H9 (cell line): Measurements from ENCODE around the gene CLEC14A. TPM values are rescaled to one million over a fixed set of nuclear protein-coding genes. Genes with fewer than 3 reads are reported as not detected.

Experiments
- DNase-seq: peaks from one replicate; pipeline ENCODE4 v3.0.0-alpha.2; 2017
- H2AFZ ChIP-seq: one replicate; pipeline ENCODE4 v1.6.1; 2013; ENCODE audit warnings: mild to moderate bottlenecking, low read length, control low read depth, moderate library complexity
- H2AK5ac ChIP-seq: 2 replicates; pipeline ENCODE4 v1.6.1; 2013; ENCODE audit warnings: low read length, control low read depth, mixed read lengths; ENCODE audit not compliant: insufficient read length
- H2BK120ac ChIP-seq: one replicate; pipeline ENCODE4 v1.6.1; 2013; ENCODE audit warnings: low read depth, mild to moderate bottlenecking, low read length, control low read depth, inconsistent platforms; ENCODE audit not compliant: poor library complexity, severe bottlenecking
- H2BK12ac ChIP-seq: 2 replicates; pipeline ENCODE4 v1.6.1; 2013; ENCODE audit warnings: low read length, control low read depth, mixed read lengths, low read depth; ENCODE audit not compliant: insufficient read length
- H2BK15ac ChIP-seq: 2 replicates; pipeline ENCODE4 v1.6.1; 2013; ENCODE audit warnings: low read depth, low read length, control low read depth
- H2BK20ac ChIP-seq: one replicate; pipeline ENCODE4 v1.6.1; 2013; ENCODE audit warnings: low read depth, mild to moderate bottlenecking, low read length, control low read depth, inconsistent platforms; ENCODE audit not compliant: poor library complexity, severe bottlenecking
- H2BK5ac ChIP-seq: 2 replicates; pipeline ENCODE4 v1.6.1; 2013; ENCODE audit warnings: low read length, control low read depth, mixed read lengths; ENCODE audit not compliant: insufficient read length
- H3K14ac ChIP-seq: 2 replicates; pipeline ENCODE4 v1.6.1; 2013; ENCODE audit warnings: low read length, control low read depth; ENCODE audit not compliant: insufficient read depth
- H3K18ac ChIP-seq: 2 replicates; pipeline ENCODE4 v1.6.1; 2013; ENCODE audit warnings: low read depth, mild to moderate bottlenecking, mixed read lengths, low read length, control low read depth; ENCODE audit not compliant: insufficient read length
- H3K23ac ChIP-seq: 2 replicates; pipeline ENCODE4 v1.6.1; 2013; ENCODE audit warnings: low read length, control low read depth, mixed read lengths, low read depth; ENCODE audit not compliant: insufficient read length
- H3K23me2 ChIP-seq: 2 replicates; pipeline ENCODE4 v1.6.1; 2013; ENCODE audit warnings: low read depth, mild to moderate bottlenecking, mixed read lengths, low read length, control low read depth; ENCODE audit not compliant: insufficient read length, poor library complexity, severe bottlenecking
- H3K27ac ChIP-seq: 2 replicates; pipeline ENCODE4 v1.5.1; 2013; ENCODE audit warnings: low read length, control low read depth, mixed read lengths, low read depth; ENCODE audit not compliant: insufficient read length
- H3K27me3 ChIP-seq: 2 replicates; pipeline ENCODE4 v1.6.1; 2013; ENCODE audit warnings: low read length, control low read depth, inconsistent platforms; ENCODE audit not compliant: insufficient read depth
- H3K4ac ChIP-seq: 2 replicates; pipeline ENCODE4 v1.6.1; 2013; ENCODE audit warnings: low read depth, mild to moderate bottlenecking, control low read depth, inconsistent platforms, low read length, moderate library complexity
- H3K4me1 ChIP-seq: 2 replicates; pipeline ENCODE4 v1.6.1; 2013; ENCODE audit warnings: low read length, control low read depth, inconsistent platforms; ENCODE audit not compliant: insufficient read depth
- H3K4me2 ChIP-seq: 2 replicates; pipeline ENCODE4 v1.6.1; 2013; ENCODE audit warnings: low read length, control low read depth, mixed read lengths; ENCODE audit not compliant: insufficient read length, insufficient read depth
- H3K56ac ChIP-seq: 2 replicates; pipeline ENCODE4 v1.6.1; 2013; ENCODE audit warnings: low read depth, mild to moderate bottlenecking, mixed read lengths, low read length, control low read depth; ENCODE audit not compliant: insufficient read length
- H3K79me1 ChIP-seq: 2 replicates; pipeline ENCODE4 v1.6.1; 2013; ENCODE audit warnings: low read depth, mild to moderate bottlenecking, moderate library complexity, low read length, control low read depth, inconsistent platforms; ENCODE audit not compliant: insufficient read depth, poor library complexity, severe bottlenecking
- H3K79me2 ChIP-seq: 2 replicates; pipeline ENCODE4 v1.6.1; 2013; ENCODE audit warnings: low read length, control low read depth, inconsistent platforms; ENCODE audit not compliant: insufficient read depth
- H3K9ac ChIP-seq: 2 replicates; pipeline ENCODE4 v1.6.1; 2013; ENCODE audit warnings: low read length, control low read depth, mixed read lengths; ENCODE audit not compliant: insufficient read length; ENCODE audit errors: extremely low read depth
- H3K9me3 ChIP-seq: one replicate; pipeline ENCODE4 v1.6.1; 2013; ENCODE audit warnings: low read depth, low read length, inconsistent platforms; ENCODE audit not compliant: control insufficient read depth
- H3T11ph ChIP-seq: one replicate; pipeline ENCODE4 v1.6.1; 2013; ENCODE audit warnings: mild to moderate bottlenecking, low read length, control low read depth, inconsistent platforms
- H4K20me1 ChIP-seq: one replicate; pipeline ENCODE4 v1.6.1; 2013; ENCODE audit not compliant: control insufficient read depth, insufficient read length, insufficient read depth
- H4K5ac ChIP-seq: 2 replicates; pipeline ENCODE4 v1.6.1; 2013; ENCODE audit warnings: low read depth, mild to moderate bottlenecking, mixed read lengths, low read length, control low read depth; ENCODE audit not compliant: insufficient read length
- H4K8ac ChIP-seq: replicated peaks from 2 replicates; pipeline ENCODE4 v1.6.1; 2013; ENCODE audit warnings: low read length, control low read depth, mixed read lengths, low read depth; ENCODE audit not compliant: insufficient read length
- H4K91ac ChIP-seq: 2 replicates; pipeline ENCODE4 v1.6.1; 2013; ENCODE audit warnings: low read depth, mild to moderate bottlenecking, moderate library complexity, mixed read lengths, low read length, control low read depth; ENCODE audit not compliant: insufficient read length
- H3K27ac Mint-ChIP-seq, 3 experiments: 2 replicates in 2 of 3; 3 replicates in 1 of 3; pipeline ENCODE4 v1.8.0; 2020 to 2021; ENCODE audit warnings: mixed read lengths in 3 of 3, mild to moderate bottlenecking in 1 of 3, moderate library complexity in 1 of 3
- H3K27me3 Mint-ChIP-seq: 2 replicates; pipeline ENCODE4 v1.8.0; 2021; ENCODE audit warnings: low read depth, mild to moderate bottlenecking, moderate library complexity, mixed read lengths
- H3K36me3 Mint-ChIP-seq, 3 experiments: 2 replicates in 2 of 3; 3 replicates in 1 of 3; pipeline ENCODE4 v1.8.0; 2020 to 2021; ENCODE audit warnings: low read depth in 3 of 3, mixed read lengths in 3 of 3; ENCODE audit not compliant: insufficient read depth in 1 of 3
- H3K4me1 Mint-ChIP-seq, 2 experiments: 2 replicates each; pipeline ENCODE4 v1.8.0; 2020; ENCODE audit warnings: mixed read lengths in 2 of 2
- H3K4me3 Mint-ChIP-seq, 2 experiments: 2 replicates in 1 of 2; 3 replicates in 1 of 2; pipeline ENCODE4 v1.8.0; 2020 to 2021; ENCODE audit warnings: mild to moderate bottlenecking in 2 of 2, mixed read lengths in 2 of 2, moderate library complexity in 1 of 2
- H3K9me3 Mint-ChIP-seq, 2 experiments: 2 replicates in 1 of 2; 3 replicates in 1 of 2; pipeline ENCODE4 v1.8.0; 2020; ENCODE audit warnings: mild to moderate bottlenecking in 2 of 2, mixed read lengths in 2 of 2, moderate library complexity in 1 of 2
- CTCF ChIP-seq: fragments of 200-600 bp; sonication (generic); conservative IDR thresholded peaks from 3 replicates; pipeline ENCODE4 v1.8.0; 2021; ENCODE audit warnings: antibody characterized with exemption, mild to moderate bottlenecking
- total RNA-seq: library from RNA; stranded (reverse); gene quantifications from 2 replicates; pipeline ENCODE4 v1.2.1, GENCODE V29; 2021

Gene CLEC14A
- total RNA-seq, 1 experiment from 2014 or later: not detected

- Histone ChIP-seq H3K79me2 (no peaks in the 10 kb centered on the region), H2BK15ac (no peak overlapping the region), H3T11ph (no peak overlapping the region), H2BK20ac (no peak overlapping the region), H3K9ac (no peak overlapping the region), H3K27me3 (peaks cover 21% of the 10 kb centered on the region), H3K14ac (no peak overlapping the region), H3K23me2 (peaks cover 4% of the 10 kb centered on the region), H2AK5ac (no peak overlapping the region), H4K5ac (no peak overlapping the region), H3K4me2 (no peak overlapping the region), H3K56ac (no peak overlapping the region), H3K27ac (no peak overlapping the region), H2BK12ac (no peak overlapping the region), H3K9me3 (no peaks in the 10 kb centered on the region), H2BK120ac (no peak overlapping the region), H3K79me1 (no peaks in the 10 kb centered on the region), H4K20me1 (no peaks in the 10 kb centered on the region), H3K23ac (no peak overlapping the region), H4K8ac (no peak overlapping the region), H3K18ac (no peak overlapping the region), H3K4ac (no peak overlapping the region), H4K91ac (no peak overlapping the region), H2AFZ (no peak overlapping the region), H3K4me1 (0 out of 2 replicates have a peak, but pooled peaks cover 2% of the 10 kb centered on the region), H2BK5ac (no peak overlapping the region)
- H3K4me3 Mint-ChIP-seq: no peak overlapping the region
- no peaks in the 10 kb centered on the region; a peak in 1 of 5 replicates for H3K9me3 Mint-ChIP-seq
- no peak for TF ChIP-seq CTCF
- no peak for DNase-seq
- peaks cover 5 to 7% of the 10 kb centered on the region in 2 experiments for H3K4me1 Mint-ChIP-seq
- H3K27me3 Mint-ChIP-seq: peaks cover 84% of the 10 kb centered on the region
- no peaks in the 10 kb centered on the region for H3K36me3 Mint-ChIP-seq
- no peak overlapping the region for H3K27ac Mint-ChIP-seq
Observed at GRCh38 chr14:38250331-38250730, 5.6 kb downstream of the CLEC14A start.
